H9 (cell line): Measurements from ENCODE around the gene ZNF652. TPM values are rescaled to one million over a fixed set of nuclear protein-coding genes. Genes with fewer than 3 reads are reported as not detected.

Experiments
- DNase-seq: peaks from one replicate; pipeline ENCODE4 v3.0.0-alpha.2; 2017
- H2AFZ ChIP-seq: one replicate; pipeline ENCODE4 v1.6.1; 2013; ENCODE audit warnings: mild to moderate bottlenecking, low read length, control low read depth, moderate library complexity
- H2AK5ac ChIP-seq: 2 replicates; pipeline ENCODE4 v1.6.1; 2013; ENCODE audit warnings: low read length, control low read depth, mixed read lengths; ENCODE audit not compliant: insufficient read length
- H2BK120ac ChIP-seq: one replicate; pipeline ENCODE4 v1.6.1; 2013; ENCODE audit warnings: low read depth, mild to moderate bottlenecking, low read length, control low read depth, inconsistent platforms; ENCODE audit not compliant: poor library complexity, severe bottlenecking
- H2BK12ac ChIP-seq: 2 replicates; pipeline ENCODE4 v1.6.1; 2013; ENCODE audit warnings: low read length, control low read depth, mixed read lengths, low read depth; ENCODE audit not compliant: insufficient read length
- H2BK15ac ChIP-seq: 2 replicates; pipeline ENCODE4 v1.6.1; 2013; ENCODE audit warnings: low read depth, low read length, control low read depth
- H2BK20ac ChIP-seq: one replicate; pipeline ENCODE4 v1.6.1; 2013; ENCODE audit warnings: low read depth, mild to moderate bottlenecking, low read length, control low read depth, inconsistent platforms; ENCODE audit not compliant: poor library complexity, severe bottlenecking
- H2BK5ac ChIP-seq: 2 replicates; pipeline ENCODE4 v1.6.1; 2013; ENCODE audit warnings: low read length, control low read depth, mixed read lengths; ENCODE audit not compliant: insufficient read length
- H3K14ac ChIP-seq: 2 replicates; pipeline ENCODE4 v1.6.1; 2013; ENCODE audit warnings: low read length, control low read depth; ENCODE audit not compliant: insufficient read depth
- H3K18ac ChIP-seq: 2 replicates; pipeline ENCODE4 v1.6.1; 2013; ENCODE audit warnings: low read depth, mild to moderate bottlenecking, mixed read lengths, low read length, control low read depth; ENCODE audit not compliant: insufficient read length
- H3K23ac ChIP-seq: 2 replicates; pipeline ENCODE4 v1.6.1; 2013; ENCODE audit warnings: low read length, control low read depth, mixed read lengths, low read depth; ENCODE audit not compliant: insufficient read length
- H3K23me2 ChIP-seq: 2 replicates; pipeline ENCODE4 v1.6.1; 2013; ENCODE audit warnings: low read depth, mild to moderate bottlenecking, mixed read lengths, low read length, control low read depth; ENCODE audit not compliant: insufficient read length, poor library complexity, severe bottlenecking
- H3K27ac ChIP-seq: 2 replicates; pipeline ENCODE4 v1.5.1; 2013; ENCODE audit warnings: low read length, control low read depth, mixed read lengths, low read depth; ENCODE audit not compliant: insufficient read length
- H3K27me3 ChIP-seq: 2 replicates; pipeline ENCODE4 v1.6.1; 2013; ENCODE audit warnings: low read length, control low read depth, inconsistent platforms; ENCODE audit not compliant: insufficient read depth
- H3K4ac ChIP-seq: 2 replicates; pipeline ENCODE4 v1.6.1; 2013; ENCODE audit warnings: low read depth, mild to moderate bottlenecking, control low read depth, inconsistent platforms, low read length, moderate library complexity
- H3K4me1 ChIP-seq: 2 replicates; pipeline ENCODE4 v1.6.1; 2013; ENCODE audit warnings: low read length, control low read depth, inconsistent platforms; ENCODE audit not compliant: insufficient read depth
- H3K4me2 ChIP-seq: 2 replicates; pipeline ENCODE4 v1.6.1; 2013; ENCODE audit warnings: low read length, control low read depth, mixed read lengths; ENCODE audit not compliant: insufficient read length, insufficient read depth
- H3K56ac ChIP-seq: 2 replicates; pipeline ENCODE4 v1.6.1; 2013; ENCODE audit warnings: low read depth, mild to moderate bottlenecking, mixed read lengths, low read length, control low read depth; ENCODE audit not compliant: insufficient read length
- H3K79me1 ChIP-seq: 2 replicates; pipeline ENCODE4 v1.6.1; 2013; ENCODE audit warnings: low read depth, mild to moderate bottlenecking, moderate library complexity, low read length, control low read depth, inconsistent platforms; ENCODE audit not compliant: insufficient read depth, poor library complexity, severe bottlenecking
- H3K79me2 ChIP-seq: 2 replicates; pipeline ENCODE4 v1.6.1; 2013; ENCODE audit warnings: low read length, control low read depth, inconsistent platforms; ENCODE audit not compliant: insufficient read depth
- H3K9ac ChIP-seq: 2 replicates; pipeline ENCODE4 v1.6.1; 2013; ENCODE audit warnings: low read length, control low read depth, mixed read lengths; ENCODE audit not compliant: insufficient read length; ENCODE audit errors: extremely low read depth
- H3K9me3 ChIP-seq: one replicate; pipeline ENCODE4 v1.6.1; 2013; ENCODE audit warnings: low read depth, low read length, inconsistent platforms; ENCODE audit not compliant: control insufficient read depth
- H3T11ph ChIP-seq: one replicate; pipeline ENCODE4 v1.6.1; 2013; ENCODE audit warnings: mild to moderate bottlenecking, low read length, control low read depth, inconsistent platforms
- H4K20me1 ChIP-seq: one replicate; pipeline ENCODE4 v1.6.1; 2013; ENCODE audit not compliant: control insufficient read depth, insufficient read length, insufficient read depth
- H4K5ac ChIP-seq: 2 replicates; pipeline ENCODE4 v1.6.1; 2013; ENCODE audit warnings: low read depth, mild to moderate bottlenecking, mixed read lengths, low read length, control low read depth; ENCODE audit not compliant: insufficient read length
- H4K8ac ChIP-seq: replicated peaks from 2 replicates; pipeline ENCODE4 v1.6.1; 2013; ENCODE audit warnings: low read length, control low read depth, mixed read lengths, low read depth; ENCODE audit not compliant: insufficient read length
- H4K91ac ChIP-seq: 2 replicates; pipeline ENCODE4 v1.6.1; 2013; ENCODE audit warnings: low read depth, mild to moderate bottlenecking, moderate library complexity, mixed read lengths, low read length, control low read depth; ENCODE audit not compliant: insufficient read length
- H3K27ac Mint-ChIP-seq, 3 experiments: 2 replicates in 2 of 3; 3 replicates in 1 of 3; pipeline ENCODE4 v1.8.0; 2020 to 2021; ENCODE audit warnings: mixed read lengths in 3 of 3, mild to moderate bottlenecking in 1 of 3, moderate library complexity in 1 of 3
- H3K27me3 Mint-ChIP-seq: 2 replicates; pipeline ENCODE4 v1.8.0; 2021; ENCODE audit warnings: low read depth, mild to moderate bottlenecking, moderate library complexity, mixed read lengths
- H3K36me3 Mint-ChIP-seq, 3 experiments: 2 replicates in 2 of 3; 3 replicates in 1 of 3; pipeline ENCODE4 v1.8.0; 2020 to 2021; ENCODE audit warnings: low read depth in 3 of 3, mixed read lengths in 3 of 3; ENCODE audit not compliant: insufficient read depth in 1 of 3
- H3K4me1 Mint-ChIP-seq, 2 experiments: 2 replicates each; pipeline ENCODE4 v1.8.0; 2020; ENCODE audit warnings: mixed read lengths in 2 of 2
- H3K4me3 Mint-ChIP-seq, 2 experiments: 2 replicates in 1 of 2; 3 replicates in 1 of 2; pipeline ENCODE4 v1.8.0; 2020 to 2021; ENCODE audit warnings: mild to moderate bottlenecking in 2 of 2, mixed read lengths in 2 of 2, moderate library complexity in 1 of 2
- H3K9me3 Mint-ChIP-seq, 2 experiments: 2 replicates in 1 of 2; 3 replicates in 1 of 2; pipeline ENCODE4 v1.8.0; 2020; ENCODE audit warnings: mild to moderate bottlenecking in 2 of 2, mixed read lengths in 2 of 2, moderate library complexity in 1 of 2
- CTCF ChIP-seq: fragments of 200-600 bp; sonication (generic); conservative IDR thresholded peaks from 3 replicates; pipeline ENCODE4 v1.8.0; 2021; ENCODE audit warnings: antibody characterized with exemption, mild to moderate bottlenecking
- WGBS: extraction: QIAGEN DNeasy Blood & Tissue Kit; methylation state at CpG from one replicate; pipeline ENCODE4 v1.1.7; 2013; ENCODE audit warnings: missing lambda C conversion rate, low lambda C conversion rate, mixed read lengths; ENCODE audit not compliant: insufficient read length; ENCODE audit errors: extremely low coverage; 5-methylcytosine and 5-hydroxymethylcytosine counted together
- total RNA-seq: library from RNA; stranded (reverse); gene quantifications from 2 replicates; pipeline ENCODE4 v1.2.1, GENCODE V29; 2021

The ZNF652 gene
- total RNA-seq, 1 experiment from 2014 or later = 33.6 TPM

- Histone ChIP-seq H4K91ac (no peak overlapping the region), H3K4me1 (no peaks in the 10 kb centered on the region), H2BK20ac (no peak overlapping the region), H3K79me1 (no peaks in the 10 kb centered on the region), H3K23ac (no peak overlapping the region), H2AFZ (no peak overlapping the region), H3K14ac (no peak overlapping the region), H2AK5ac (no peak overlapping the region), H3K9ac (no peak overlapping the region), H3K4me2 (no peak overlapping the region), H3K4ac (no peak overlapping the region), H3K9me3 (no peaks in the 10 kb centered on the region), H4K5ac (no peak overlapping the region), H4K8ac (no peak overlapping the region), H3K27me3 (no peaks in the 10 kb centered on the region; the same call in 1 of the 2 replicates), H3T11ph (no peak overlapping the region), H3K56ac (no peak overlapping the region), H2BK5ac (no peak overlapping the region), H3K23me2 (no peaks in the 10 kb centered on the region), H2BK15ac (no peak overlapping the region), H4K20me1 (no peaks in the 10 kb centered on the region), H3K18ac (no peak overlapping the region), H3K79me2 (no peaks in the 10 kb centered on the region), H2BK120ac (no peak overlapping the region), H2BK12ac (no peak overlapping the region), H3K27ac (no peak overlapping the region)
- Mint-ChIP-seq H3K9me3 (no peaks in the 10 kb centered on the region), H3K4me1 (peaks cover 0 to 9% of the 10 kb centered on the region in 2 experiments; a peak in 3 of 4 replicates), H3K27ac (no peak overlapping the region), H3K4me3 (no peak overlapping the region; a peak in 1 of 5 replicates), H3K27me3 (no peaks in the 10 kb centered on the region; the same call in none of the 2 replicates), H3K36me3 (no peaks in the 10 kb centered on the region; a peak in 1 of 7 replicates)
- no peak for TF ChIP-seq CTCF
- DNase-seq = peak; percentile 31
- WGBS = no CpG with 5 or more reads among the region's 6 CpGs
These were observed 76.3 kb downstream of the ZNF652 start for GRCh38 chr17:49285716-49286115.
